HG03139 (cell line): ENCODE measurements around the gene CCDC74A.
"Not testable (repeated sequence)": the region's sequence is repeated elsewhere in the genome, so short reads cannot be mapped to it uniquely, and the experiment has no call there.

Experiments
- ATAC-seq: cut with Tn5 transposase; IDR thresholded peaks from one replicate; pipeline ENCODE4 v1.9.1; 2021; ENCODE audit not compliant: unreplicated experiment

The CCDC74A gene

DNA sequence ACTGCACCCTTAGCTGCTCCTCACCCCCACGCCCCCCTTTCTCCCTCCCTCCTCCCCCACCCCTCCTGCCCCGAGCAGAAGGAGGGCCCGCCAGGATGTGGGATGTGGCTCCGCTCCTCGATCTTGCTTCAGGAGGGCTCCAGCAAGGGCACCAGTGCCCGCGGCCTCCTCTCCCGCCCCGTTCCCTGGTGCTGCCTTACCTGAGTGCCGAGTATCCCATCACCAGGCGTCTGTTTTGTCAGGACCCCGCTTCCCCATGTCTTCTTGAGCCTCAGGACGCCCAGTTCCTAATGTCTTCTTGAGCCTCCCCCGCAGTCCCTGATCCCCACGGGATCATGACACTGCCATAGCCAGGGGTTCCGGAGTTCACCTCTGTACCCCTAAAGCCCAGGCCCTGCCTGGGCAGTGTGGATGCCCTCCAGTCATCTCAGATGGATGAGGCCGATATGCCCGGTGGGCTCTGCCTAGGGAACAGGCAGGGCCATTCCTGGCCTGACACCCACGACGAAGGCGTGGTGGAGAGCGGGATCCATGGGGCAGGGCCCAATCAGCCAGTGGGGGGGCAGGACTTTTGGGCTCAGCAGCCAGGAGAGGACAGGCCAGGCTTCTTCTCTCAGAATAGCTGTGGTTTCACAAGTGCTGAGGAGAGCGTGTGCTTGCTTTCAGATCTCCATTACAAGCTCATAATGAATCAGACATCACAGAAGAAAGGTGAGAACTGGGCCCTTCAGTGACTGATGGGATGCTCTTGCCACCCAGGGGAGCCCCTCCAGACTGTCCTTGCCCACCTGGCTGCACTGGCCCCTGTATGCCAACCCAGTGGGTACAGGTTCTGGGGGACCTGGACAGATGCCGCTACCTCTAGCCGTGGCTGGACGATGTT lies 1.5 kb downstream of the CCDC74A start:
- ATAC-seq: peak; percentile 56

DNA sequence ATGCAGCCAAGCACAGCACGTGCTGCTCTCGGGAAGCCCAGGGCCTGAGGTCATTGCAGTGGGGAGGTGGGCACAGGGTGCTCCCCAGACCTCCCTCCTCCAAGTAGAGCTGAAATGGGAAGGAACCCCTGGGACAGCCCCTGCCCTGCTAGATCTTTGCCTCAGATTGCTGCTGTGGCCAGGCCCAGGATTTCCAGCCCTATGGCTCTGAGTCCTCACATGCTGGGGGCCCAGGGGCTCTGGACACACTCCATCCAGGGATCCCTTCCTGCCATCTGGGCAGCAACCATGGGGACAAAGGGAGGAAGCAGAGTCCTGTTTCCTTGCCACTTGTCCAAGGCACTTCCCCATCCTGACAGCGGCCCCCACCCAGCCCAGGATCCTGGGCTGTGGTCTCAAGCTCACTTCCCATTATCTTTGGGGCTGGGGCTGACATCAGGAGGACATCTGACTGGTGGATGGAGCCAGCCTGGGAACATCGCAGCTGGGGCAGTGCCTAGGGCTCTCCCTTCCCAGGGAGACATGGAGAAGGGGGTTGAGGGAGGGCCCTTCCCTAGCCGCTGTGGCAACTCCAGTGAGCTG lies 2.3 kb downstream of the CCDC74A start:
- ATAC-seq: not testable (repeated sequence)

DNA sequence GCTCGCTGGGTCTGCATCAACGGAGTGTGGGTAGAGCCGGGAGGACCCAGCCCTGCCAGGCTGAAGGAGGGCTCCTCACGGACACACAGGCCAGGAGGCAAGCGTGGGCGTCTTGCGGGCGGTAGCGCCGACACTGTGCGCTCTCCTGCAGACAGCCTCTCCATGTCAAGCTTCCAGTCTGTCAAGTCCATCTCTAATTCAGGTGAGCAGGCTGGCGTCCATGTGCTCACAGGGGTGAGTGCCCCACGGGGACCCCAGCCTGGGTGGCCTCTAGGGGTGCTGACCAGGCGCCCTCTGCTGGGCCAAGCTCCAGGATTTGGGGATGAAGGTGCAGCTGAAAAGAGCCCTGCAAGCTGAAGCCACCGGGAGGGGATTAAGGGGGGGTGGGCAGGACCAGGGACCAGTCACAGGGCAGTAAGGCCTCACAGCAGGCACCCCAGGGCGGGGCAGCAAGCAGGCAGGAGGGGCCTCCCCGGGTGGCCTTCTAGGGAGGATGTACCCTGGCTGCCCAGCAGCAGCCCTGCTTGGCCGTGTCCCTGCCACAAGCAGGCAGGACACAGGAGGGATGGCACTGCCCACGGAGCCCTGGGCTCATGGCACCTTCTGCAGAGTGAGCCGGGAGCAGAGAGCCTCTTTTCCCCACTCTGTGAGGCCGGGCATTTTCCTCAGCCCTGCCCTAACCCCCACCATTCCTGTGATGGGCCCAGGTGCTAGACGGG lies 3.1 kb downstream of the CCDC74A start:
- not testable (repeated sequence) for ATAC-seq

DNA sequence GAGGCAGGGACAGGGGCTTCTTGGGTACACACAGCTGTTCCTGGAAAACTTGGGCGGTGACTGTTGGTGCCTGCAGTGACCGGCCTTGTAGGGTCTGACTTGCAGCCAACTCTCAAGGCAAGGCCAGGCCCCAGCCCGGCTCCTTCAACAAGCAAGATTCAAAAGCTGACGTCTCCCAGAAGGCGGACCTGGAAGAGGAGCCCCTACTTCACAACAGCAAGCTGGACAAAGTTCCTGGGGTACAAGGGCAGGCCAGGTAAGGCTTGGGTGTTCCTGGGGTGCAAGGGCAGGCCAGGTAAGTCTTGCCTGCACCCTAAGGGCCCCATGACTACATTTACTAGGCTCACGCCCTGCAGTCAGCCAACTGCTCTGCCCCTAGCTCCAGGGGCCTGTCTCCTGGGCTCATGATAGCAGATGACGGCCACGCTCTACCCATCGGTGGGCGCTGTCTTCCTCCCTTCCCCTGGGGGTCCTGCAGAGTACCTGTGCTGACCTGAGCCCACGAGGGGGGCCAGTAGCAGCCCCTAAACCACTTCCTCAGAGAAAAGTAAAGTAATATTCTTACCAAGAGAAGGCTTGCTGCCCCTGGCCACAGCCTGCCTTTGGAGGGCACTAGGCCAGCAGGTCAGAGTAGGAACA lies 4.0 kb downstream of the CCDC74A start:
- ATAC-seq: not testable (repeated sequence)

DNA sequence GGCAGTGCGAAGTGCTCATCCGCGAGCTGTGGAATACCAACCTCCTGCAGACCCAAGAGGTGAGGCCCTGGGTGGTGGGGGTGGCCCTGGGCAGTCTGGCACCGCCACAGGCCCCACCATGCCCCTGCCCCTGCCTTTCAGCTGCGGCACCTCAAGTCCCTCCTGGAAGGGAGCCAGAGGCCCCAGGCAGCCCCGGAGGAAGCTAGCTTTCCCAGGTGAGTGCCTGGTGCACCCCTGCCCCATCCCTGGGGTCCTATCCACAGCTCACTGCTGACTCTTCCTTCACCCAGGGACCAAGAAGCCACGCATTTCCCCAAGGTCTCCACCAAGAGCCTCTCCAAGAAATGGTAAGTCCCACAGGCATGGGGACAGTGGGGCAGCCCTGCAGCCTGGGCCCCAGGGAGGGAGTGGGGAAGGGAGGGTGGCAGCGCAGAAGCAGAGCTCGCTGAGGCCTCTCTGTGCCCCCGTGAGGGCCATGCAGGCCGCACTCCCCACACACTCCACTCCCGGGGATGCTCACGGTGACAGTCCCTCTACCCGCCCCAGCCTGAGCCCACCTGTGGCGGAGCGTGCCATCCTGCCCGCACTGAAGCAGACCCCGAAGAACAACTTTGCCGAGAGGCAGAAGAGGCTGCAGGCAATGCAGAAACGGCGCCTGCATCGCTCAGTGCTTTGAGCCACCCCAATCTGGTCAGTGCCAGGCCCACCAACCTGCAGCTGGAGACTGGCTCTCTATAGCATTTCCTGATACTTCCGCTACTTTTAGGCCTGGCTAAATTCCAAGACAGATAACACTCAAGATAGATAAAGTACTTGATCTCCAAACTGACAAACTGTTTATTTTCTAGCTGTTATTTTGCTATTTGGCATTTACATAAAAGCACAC lies 5.3 kb downstream of the CCDC74A start:
- not testable (repeated sequence) for ATAC-seq

DNA sequence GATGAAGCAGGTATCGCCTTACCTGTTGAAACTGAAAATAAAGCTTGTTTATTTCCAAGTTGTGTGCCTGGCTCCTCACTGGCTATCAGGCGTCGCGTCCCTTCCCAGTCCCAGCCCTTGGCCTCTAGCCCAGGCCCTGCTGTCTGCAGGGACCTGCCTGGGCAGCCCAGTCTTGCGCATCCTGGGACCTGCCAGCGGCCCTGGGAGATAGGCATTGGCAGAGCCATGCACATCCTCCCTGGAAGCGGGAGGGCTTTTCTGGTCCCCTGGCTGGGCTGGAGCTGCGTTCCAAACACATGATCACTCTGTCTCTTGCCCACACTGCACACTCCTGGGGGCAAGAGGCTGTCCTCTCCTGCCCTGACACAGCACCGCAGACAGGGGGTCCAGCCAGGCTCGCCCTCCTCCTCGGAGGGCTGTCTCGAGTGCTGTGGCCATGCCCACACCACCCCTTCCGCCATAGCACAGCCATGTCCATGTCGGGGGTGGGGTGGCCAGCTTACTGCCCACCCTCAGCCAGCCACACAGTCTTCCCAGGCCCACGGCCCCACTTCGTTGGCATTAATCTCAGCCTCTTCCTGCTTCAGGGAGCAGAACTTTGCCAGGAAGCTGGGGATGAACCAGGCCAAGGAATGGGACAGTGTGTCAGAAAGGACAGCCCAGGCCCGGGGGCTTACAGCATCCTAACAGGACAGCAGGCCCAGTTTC lies 6.1 kb downstream of the CCDC74A start:
- not testable (repeated sequence) for ATAC-seq

DNA sequence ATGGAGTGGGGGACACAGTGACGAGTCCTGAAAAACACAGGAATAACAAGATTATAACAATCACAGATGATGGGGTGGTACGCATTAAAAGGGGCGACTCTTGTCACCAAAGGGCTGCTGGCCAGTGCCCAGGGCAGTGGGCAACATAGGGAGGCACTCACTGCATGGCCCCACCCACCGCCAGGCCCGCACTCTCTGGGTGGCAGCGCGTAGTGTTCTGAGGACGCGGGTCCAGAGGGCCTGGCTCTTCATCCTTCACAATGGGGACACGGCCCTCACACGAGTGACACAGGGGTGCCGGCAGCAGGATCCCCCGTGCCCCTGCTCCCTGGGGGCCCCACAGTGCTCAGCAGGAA lies 6.6 kb downstream of the CCDC74A start:
- not testable (repeated sequence) for ATAC-seq

DNA sequence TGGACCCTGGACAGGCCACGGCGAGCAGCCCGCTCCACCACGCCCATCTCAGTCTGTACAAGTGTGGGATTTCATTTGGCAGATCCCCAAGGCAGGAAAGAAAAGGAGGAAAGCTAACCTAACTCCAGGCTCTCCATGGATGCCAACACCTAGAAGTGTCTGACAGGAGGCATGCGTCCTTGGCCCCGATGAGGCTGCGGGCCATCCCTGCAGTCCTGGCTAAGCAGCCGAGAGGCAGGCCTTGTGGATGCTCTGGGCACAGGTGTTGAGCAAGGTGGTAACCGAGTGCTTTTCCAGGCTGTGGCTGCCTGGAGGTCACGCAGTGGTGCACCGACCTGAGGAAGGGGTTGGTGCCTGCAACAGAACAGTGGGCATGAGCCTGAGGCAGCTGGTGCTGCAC lies 7.3 kb downstream of the CCDC74A start:
- ATAC-seq: not testable (repeated sequence)

DNA sequence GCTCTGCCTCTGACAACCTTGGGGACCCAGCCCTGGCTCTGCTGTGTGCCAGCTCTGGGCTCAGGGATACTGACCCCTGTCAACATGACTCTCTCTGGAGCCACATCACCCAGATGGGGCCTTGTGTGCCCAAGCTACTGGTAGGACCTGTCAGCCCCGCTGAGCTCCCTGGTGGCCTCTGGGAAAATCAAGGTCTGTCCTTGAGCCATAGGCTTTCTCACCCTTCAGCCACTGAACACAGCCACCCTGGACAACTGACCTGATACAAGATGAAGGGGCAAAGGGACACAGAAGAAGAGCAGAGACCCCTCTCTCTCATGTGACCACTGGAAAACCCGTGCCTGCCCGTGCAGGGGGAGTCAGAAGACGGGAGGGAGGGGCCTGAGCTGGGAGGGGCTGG lies 7.8 kb downstream of the CCDC74A start:
- ATAC-seq: no peak

DNA sequence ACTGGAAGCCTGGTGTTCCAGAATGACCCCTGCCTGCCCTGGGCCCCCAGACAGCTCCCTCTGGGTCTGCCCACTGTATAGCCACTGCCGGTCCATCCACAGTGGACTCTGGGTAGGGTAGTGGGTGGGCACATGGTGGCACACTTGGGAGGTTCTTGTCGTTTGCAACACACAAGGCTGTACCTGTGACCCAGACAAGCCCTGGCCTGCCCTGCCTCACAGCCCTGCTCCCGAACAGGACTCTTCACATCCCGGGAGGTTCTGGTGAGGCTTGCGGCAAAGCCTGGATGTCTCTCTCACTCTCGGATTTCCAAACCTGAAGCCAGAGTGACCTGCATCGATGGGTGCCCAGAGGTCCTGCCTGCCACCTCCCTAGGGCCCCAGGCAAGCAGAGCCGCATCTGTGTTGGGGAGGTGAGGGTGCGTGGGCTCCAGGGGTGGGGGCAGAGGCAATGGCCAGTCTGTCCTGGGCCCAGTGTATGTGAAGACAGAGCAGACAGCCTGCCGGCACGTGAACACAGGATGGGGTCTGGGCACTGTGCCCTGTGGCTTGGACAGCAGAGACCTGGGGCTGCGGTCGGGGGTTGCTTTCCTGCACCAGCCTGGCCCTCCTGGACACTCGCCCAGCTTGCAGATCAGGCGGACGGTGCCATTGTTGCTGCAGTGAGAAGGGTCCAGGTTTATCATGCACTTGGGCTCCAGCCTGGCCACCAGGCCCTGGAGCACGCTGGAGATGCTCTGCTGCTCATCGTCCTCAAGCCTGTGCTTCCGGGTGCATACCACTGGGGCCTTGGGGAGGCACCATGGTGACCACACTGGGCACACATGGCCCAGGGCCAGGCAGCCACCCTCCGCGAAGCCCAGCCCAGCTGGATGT lies 8.5 kb downstream of the CCDC74A start:
- not testable (repeated sequence) for ATAC-seq

DNA sequence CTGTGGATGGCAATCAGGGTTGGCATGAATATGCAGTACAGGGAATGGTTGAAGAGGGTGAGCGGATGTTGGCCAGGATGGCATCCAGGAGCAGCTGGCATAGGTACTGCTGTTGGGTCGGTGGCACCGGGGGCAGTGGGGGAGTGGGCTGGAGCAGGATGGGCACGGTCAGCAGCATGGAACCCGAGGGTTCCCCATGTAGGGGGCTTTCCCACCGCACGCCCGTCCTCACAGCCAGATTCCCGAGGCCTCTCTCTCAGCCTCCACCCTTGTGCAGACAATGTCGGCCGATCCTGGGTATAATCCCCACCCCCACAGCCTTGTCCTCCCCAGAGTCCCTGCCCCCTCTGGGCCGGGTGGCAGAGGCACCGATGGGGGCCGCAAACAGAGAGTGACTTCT lies 9.2 kb downstream of the CCDC74A start:
- ATAC-seq: not testable (repeated sequence)

DNA sequence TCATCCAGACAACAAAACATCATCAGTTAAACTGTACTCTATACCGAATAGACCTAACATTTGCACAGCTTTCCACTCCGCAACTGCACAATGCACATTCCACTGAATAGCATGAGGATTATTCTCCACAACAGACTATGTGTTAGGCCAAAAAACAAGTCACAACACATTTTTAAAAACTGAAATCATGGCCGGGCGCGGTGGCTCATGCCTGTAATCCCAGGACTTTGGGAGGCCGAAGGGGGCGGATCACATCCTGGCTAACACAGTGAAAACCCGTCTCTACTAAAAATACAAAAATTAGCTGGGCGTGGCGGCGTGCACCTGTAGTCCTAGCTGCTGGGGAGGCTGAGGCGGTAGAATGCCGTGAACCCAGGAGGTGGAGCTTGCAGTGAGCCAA lies 11.2 kb downstream of the CCDC74A start:
- ATAC-seq: not testable (repeated sequence)

DNA sequence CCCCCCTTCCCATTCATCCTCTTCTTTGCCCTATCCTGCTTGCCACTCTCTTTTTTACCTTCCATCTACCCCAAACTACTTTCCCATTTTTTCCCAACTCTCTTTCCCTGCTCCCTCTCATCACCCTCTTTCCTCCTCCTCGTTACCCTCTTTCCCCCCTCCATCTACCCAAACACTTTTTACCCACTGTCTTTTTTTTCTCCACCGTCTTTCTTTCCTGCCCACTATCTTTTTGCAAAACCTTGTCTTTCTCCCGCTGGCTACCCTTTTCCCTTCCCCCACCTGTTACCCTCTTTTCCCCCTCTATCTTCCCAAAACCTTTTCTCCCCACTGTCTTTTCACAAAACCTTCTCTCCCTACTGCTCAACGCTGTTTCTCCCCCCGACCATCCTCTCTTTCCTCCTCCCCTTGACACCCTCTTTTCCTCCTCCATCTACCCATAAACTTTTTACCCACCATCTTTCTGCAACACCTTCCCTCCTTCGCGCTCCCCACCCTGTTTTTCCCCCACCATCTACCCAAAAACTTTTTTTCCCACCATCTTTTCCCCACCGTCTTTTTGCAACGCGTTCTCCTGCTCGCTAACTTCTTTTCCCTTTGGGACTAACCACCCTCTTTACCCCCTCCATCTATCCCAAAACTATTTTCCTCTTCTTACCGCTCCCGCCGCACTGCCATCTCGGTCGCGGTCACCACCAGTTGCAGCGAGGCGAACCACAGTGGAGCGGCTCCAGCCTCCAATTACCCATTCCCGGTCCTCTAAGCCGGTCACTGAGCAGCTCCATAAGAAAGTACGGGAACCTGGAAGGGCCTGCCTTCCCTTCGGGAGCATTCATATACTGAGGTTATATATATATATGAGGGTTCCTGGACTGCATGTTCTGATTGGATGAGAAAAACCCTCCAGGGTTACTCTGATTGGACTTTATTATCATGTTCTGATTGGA lies 15.0 kb downstream of the CCDC74A start:
- no peak for ATAC-seq

DNA sequence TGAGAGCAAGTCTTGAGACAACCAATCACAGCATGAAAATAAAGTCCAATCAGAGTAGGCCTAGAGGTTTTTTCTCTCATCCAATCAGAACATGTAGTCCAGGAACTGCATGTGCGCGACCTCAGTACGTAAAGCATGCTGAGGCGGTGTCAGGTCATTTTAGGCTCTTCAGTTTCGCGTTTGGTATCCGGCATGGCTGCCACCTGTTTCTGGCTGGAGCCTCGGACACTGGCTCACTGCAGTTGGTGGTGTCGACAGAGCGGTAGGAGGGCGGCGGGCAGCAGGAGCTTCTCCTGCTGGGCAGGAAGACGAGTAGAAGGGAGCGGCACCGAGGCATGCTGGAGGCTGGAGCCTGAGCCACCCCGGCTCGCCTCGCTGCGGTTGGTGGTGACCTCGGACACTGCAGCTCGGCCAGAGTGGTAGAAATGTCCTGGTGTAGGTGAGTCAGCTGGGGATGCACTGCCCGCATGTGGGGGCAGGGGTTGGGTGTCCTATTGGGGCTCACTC lies 15.8 kb downstream of the CCDC74A start:
- ATAC-seq: no peak

DNA sequence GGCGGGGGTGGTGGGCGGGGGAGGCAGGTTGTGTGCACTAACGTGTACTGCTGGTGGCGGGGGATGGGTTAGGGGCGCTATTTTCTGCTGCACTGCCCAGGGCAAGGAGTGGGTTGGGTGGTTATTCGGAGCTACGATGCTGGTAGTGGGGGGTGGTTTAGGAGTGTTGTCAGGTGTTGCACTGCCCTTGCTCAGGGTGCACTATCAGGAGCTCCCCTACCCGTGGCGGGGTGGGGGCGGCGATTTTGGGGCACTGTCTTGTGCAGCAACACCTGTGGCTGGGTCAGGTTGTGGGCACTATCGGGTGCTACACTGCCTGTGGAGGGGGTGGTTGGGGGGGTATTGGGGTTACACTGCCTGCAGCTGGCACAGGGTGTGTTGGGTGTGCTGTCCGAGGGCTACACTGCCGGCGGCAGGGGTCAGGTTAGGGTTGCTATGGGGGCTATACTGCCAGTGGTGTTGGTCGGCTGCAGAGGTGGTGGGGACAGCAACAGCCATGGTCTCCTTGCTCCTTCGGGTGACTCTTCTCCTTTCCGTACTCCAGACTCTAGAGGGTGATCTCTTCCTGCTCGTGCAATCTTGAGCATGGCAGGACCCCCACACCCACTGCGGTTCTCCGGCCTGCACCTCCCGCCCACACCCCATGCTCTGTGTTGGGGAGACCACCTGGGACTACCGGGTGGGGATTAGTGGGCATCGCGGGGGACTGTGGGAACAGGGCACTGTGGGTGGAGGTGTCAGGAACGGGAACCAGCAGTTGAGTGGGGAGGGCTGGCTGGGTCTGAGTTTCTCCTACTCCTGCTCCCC lies 16.5 kb downstream of the CCDC74A start:
- ATAC-seq: not testable (repeated sequence)

DNA sequence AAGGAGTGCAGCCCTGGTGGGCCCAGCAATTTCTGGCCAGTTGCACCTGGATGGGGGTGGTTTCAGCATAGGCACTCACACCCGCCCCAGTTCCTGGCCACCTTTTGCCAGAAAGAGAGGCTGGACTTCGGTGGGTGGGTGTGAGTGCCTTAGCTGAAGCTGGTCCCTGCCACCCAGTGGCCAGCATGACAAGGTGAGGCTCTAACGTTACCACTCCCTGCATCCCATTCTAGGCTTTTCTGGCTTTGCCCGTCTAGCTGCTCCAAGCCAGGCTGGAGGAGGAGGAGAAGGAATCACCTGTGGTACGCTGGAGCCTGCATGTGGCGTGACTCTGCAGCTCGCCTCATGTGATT lies 17.1 kb downstream of the CCDC74A start:
- not testable (repeated sequence) for ATAC-seq

DNA sequence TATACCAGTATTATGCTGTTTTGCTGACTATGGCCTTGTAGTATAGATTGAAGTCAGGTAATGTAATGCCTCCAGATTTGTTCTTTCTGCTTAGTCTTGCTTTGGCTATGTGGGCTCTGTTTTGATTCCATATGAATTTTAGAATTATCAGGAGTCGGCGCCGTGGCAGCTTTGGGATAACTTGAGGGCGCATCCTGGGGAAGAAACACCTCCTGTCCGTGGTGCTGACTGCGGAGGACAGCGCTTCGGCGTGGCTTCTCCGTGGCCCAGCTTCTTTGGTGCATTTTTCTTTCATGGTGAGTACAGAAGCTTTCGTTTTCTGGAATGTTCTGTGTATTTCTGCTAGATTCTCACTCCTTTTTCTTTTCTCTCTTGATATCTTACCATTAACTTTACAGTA lies 25.2 kb downstream of the CCDC74A start:
- ATAC-seq: no peak
